T-helper 1 cell treated with Interleukin-12 subunit alpha and Interleukin-12 subunit beta and Interleukin-4 antibody, amounts not matched to agents 30 ng/mL and 1 ng/mL, for 36 hours (primary cell): Measurements from ENCODE around the gene SLC16A5. TPM values are rescaled to one million over a fixed set of nuclear protein-coding genes. Genes with fewer than 3 reads are reported as not detected.
"Not testable (repeated sequence)": the region's sequence is repeated elsewhere in the genome, so short reads cannot be mapped to it uniquely, and the experiment has no call there.

Source experiments
- intact Hi-C: fragments of 100-400 bp; cut with micrococcal nuclease; formaldehyde crosslinking; loops from one replicate; pipeline ENCODE4 v1.15.1; 2024
- total RNA-seq: library from RNA; stranded (reverse); gene quantifications from 2 replicates; pipeline ENCODE4 v1.2.3, GENCODE V29; 2022

The SLC16A5 gene
- total RNA-seq, 1 donor from 2014 or later, result 7.6 TPM

GRCh38 chr17:75063201-75063600, 24.6 kb upstream of the SLC16A5 start:
- intact Hi-C loops, result no loop called here

GRCh38 chr17:75063626-75064025, 24.1 kb upstream of the SLC16A5 start:
- intact Hi-C loops, result no loop called here

- intact Hi-C loops, result no loop called here
Measured at GRCh38 chr17:75064040-75064439, 23.7 kb upstream of the SLC16A5 start.

- intact Hi-C loops, result no loop called here
Measured at GRCh38 chr17:75064460-75064859, 23.3 kb upstream of the SLC16A5 start.

GRCh38 chr17:75064867-75065561, 22.7 kb upstream of the SLC16A5 start:
- intact Hi-C loops, result loop anchor here (5.0 kb wide), 1 partner anchor 42 kb away; the partner anchor contains the start of gene ARMC7

- intact Hi-C loops, result loop anchor here (5.0 kb wide), 1 partner anchor 42 kb away; the partner anchor contains the start of gene ARMC7
Measured at GRCh38 chr17:75065562-75066151, 22.1 kb upstream of the SLC16A5 start.

- intact Hi-C loops, result loop anchor here (5.0 kb wide), 1 partner anchor 39 kb away; the partner anchor contains the start of gene ARMC7
Measured at GRCh38 chr17:75067856-75068255, 19.9 kb upstream of the SLC16A5 start.

GRCh38 chr17:75068750-75069149, 19.0 kb upstream of the SLC16A5 start:
- intact Hi-C loops, result loop anchor here (5.0 kb wide), 1 partner anchor 39 kb away; the partner anchor contains the start of gene ARMC7

- intact Hi-C loops, result loop anchor here (5.0 kb wide), 1 partner anchor 38 kb away; the partner anchor contains the start of gene ARMC7
Measured at GRCh38 chr17:75069783-75070182, 18.0 kb upstream of the SLC16A5 start.

GRCh38 chr17:75071478-75072271, 16.1 kb upstream of the SLC16A5 start:
- intact Hi-C loops, result not testable (repeated sequence)

GRCh38 chr17:75072909-75073308, 14.8 kb upstream of the SLC16A5 start:
- intact Hi-C loops, result not testable (repeated sequence)

GRCh38 chr17:75073618-75074047, 14.1 kb upstream of the SLC16A5 start:
- intact Hi-C loops, result no loop called here

GRCh38 chr17:75074532-75074931, 13.2 kb upstream of the SLC16A5 start:
- intact Hi-C loops, result no loop called here

- intact Hi-C loops, result no loop called here
Measured at GRCh38 chr17:75075597-75076336, 12.0 kb upstream of the SLC16A5 start.

GRCh38 chr17:75077072-75077495, 10.7 kb upstream of the SLC16A5 start:
- intact Hi-C loops, result no loop called here

- intact Hi-C loops, result no loop called here
Measured at GRCh38 chr17:75077496-75078283, 10.1 kb upstream of the SLC16A5 start.

- intact Hi-C loops, result no loop called here
Measured at GRCh38 chr17:75078284-75079022, 9.3 kb upstream of the SLC16A5 start.

GRCh38 chr17:75079023-75079373, 8.8 kb upstream of the SLC16A5 start:
- intact Hi-C loops, result no loop called here
